ENCODE data around the gene CLINT1.

GRCh38 chr5:157820593-157821252 is 38.2 kb downstream of the CLINT1 start:
- TF ChIP-seq EP300 (IDR thresholded peaks at IDR 0.05; ENCODE audit: low read length) = no peak
- no peak for TF ChIP-seq ZNF239 (CRISPR knock-in tag; IDR thresholded peaks at IDR 0.05)
- TF ChIP-seq CHD1 (IDR thresholded peaks at IDR 0.05; ENCODE audit: low read length) = no peak
- TF ChIP-seq CTCF (IDR thresholded peaks at IDR 0.05 in 2 of 3, conservative IDR thresholded peaks at IDR 0.05 in 1 of 3; ENCODE audit: insufficient read depth in 2 of 3, low read depth in 1 of 3, low read length in 3 of 3) = peak; percentile 27 to 61 (median 39); a peak in 3 of 6 replicates
- no peak for TF ChIP-seq POLR2A (conservative IDR thresholded peaks at IDR 0.05)
- TF ChIP-seq ETV1 (tag; conservative IDR thresholded peaks at IDR 0.05; ENCODE audit: low read depth) = no peak
- TF ChIP-seq THAP7 (CRISPR knock-in tag; IDR thresholded peaks at IDR 0.05) = no peak

Data from K562 (cell line).